Measurements from ENCODE around the gene MRPL38. TPM values are rescaled to one million over a fixed set of nuclear protein-coding genes. Genes with fewer than 3 reads are reported as not detected.
A peak's percentile ranks its signal among the peaks of the same experiment; 100 is the strongest.
"Not testable (repeated sequence)": the region's sequence is repeated elsewhere in the genome, so short reads cannot be mapped to it uniquely, and the experiment has no call there.

MRPL38 gene
- total RNA-seq, 1 experiment from 2014 or later, result 127 TPM

DNA sequence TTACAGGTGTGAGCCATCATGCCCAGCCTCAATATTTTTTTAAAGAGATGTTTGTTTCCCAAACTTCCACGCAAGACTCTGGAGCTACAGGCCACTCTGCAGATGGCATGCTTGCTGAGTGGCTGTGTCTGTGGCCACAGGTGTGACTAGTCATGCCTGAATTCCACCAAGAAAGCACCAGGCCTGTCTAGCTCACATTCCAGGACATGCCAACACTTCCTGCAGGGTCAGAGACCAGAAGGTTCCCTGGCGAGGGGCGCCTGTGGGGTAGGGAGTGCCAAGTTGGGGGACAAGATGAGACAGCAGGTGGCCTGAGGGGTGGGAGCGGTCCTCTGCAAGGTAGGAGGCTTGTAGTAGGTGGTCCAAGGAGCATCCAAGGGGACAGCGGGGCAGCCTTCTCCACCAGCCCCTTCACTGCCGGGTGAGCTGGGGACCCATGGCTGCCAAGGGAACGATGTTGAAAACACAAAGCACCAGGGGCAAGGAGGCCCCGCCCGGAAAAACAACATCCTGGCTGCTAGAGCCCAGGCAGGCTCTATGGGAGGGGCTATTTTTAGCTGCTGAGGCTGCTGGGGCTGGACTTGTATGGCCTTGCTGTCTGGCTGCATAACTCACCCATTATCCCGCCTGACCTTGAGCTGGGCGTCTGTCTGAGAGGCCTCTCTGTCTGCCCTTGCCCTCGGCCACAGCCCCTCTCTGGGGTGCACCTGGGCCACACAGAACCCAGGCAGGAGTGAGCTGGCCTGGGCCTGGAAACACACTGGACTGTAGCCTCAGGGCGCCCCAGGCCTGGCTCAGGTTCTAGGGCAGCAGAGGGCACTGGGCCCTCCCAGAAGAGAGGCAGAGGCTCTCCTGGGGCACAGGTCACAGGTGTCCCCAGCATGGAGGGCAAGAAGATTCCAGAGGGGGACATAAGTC, 32.0 kb downstream of the MRPL38 start:
- Histone ChIP-seq H3F3A (ENCODE audit: insufficient read depth, low read depth) (peaks cover 46% of the 10 kb centered on the region), H2AFZ (peak overlapping the region; percentile 63; the same call in 1 of the 2 replicates), H3K9me2 (ENCODE audit: insufficient read depth) (no peaks in the 10 kb centered on the region), H3K27me3 (ENCODE audit: insufficient read depth, low read depth) (no peaks in the 10 kb centered on the region), H3K36me3 (ENCODE audit: low read depth) (no peaks in the 10 kb centered on the region), H3K4me2 (peak overlapping the region; percentile 70), H4K20me1 (ENCODE audit: insufficient read depth) (no peaks in the 10 kb centered on the region), H3K4me3 (no peak overlapping the region; the same call in 1 of the 2 replicates), H3K79me2 (ENCODE audit: low read depth) (0 out of 2 replicates have a peak, but pooled peaks cover 3% of the 10 kb centered on the region), H3K4me1 (replicated peaks; ENCODE audit: insufficient read depth) (peaks cover 46% of the 10 kb centered on the region), H3K27ac (peak overlapping the region; percentile 58), H3K9me3 (ENCODE audit: insufficient read depth, low read depth) (no peaks in the 10 kb centered on the region)
- peak; percentile 84 to 87 for DNase-seq
- intact Hi-C loops (cut with micrococcal nuclease; ENCODE audit: unreplicated experiment), result loop anchor here (1.0 kb wide), 1 partner anchor 17 kb away; the partner anchor contains the start of gene WBP2
- TF ChIP-seq EZH2 (IDR thresholded peaks at IDR 0.05; ENCODE audit: low read depth), result no peak
- TF ChIP-seq, protein P1, sequence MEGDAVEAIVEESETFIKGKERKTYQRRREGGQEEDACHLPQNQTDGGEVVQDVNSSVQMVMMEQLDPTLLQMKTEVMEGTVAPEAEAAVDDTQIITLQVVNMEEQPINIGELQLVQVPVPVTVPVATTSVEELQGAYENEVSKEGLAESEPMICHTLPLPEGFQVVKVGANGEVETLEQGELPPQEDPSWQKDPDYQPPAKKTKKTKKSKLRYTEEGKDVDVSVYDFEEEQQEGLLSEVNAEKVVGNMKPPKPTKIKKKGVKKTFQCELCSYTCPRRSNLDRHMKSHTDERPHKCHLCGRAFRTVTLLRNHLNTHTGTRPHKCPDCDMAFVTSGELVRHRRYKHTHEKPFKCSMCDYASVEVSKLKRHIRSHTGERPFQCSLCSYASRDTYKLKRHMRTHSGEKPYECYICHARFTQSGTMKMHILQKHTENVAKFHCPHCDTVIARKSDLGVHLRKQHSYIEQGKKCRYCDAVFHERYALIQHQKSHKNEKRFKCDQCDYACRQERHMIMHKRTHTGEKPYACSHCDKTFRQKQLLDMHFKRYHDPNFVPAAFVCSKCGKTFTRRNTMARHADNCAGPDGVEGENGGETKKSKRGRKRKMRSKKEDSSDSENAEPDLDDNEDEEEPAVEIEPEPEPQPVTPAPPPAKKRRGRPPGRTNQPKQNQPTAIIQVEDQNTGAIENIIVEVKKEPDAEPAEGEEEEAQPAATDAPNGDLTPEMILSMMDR (conservative IDR thresholded peaks at IDR 0.05), result no peak
- ChIA-PET POLR2A (ENCODE audit: unreplicated experiment) (interaction anchor here (0.7 to 2.5 kb wide), 6 partner anchors 18 to 434 kb away, joined by 3 to 16 read pairs (median 10); partner anchors contain the start of gene WBP2), CTCF (interaction anchor here (0.6 to 1.8 kb wide), 5 partner anchors 14 to 201 kb away, joined by 3 to 18 read pairs (median 7); partner anchors contain the start of gene WBP2)
- BruUV-seq (replicated peaks), result no TSS peak

DNA sequence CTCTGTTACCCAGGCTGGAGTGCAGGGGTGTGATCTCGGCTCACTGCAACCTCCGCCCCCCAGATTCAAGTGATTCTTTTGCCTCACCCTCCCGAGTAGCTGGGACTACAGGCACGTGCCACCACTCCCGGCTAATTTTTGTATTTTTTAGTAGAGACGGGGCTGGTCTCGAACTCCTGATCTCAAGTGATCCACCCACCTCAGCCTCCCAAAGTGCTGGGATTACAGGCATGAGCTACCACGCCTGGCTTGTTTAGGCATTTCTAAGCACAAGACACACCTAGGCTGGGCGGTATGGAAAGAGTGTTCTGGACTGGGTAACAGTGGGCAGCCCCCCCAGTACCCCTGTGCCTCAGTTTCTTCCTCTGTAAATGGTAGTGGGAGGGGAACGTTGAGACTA, 34.5 kb downstream of the MRPL38 start:
- H3K27ac ChIP-seq; H4K20me1 ChIP-seq (ENCODE audit: insufficient read depth); H3K9me3 ChIP-seq (ENCODE audit: insufficient read depth, low read depth); H3K36me3 ChIP-seq (ENCODE audit: low read depth); H2AFZ ChIP-seq; H3K4me3 ChIP-seq; H3K9me2 ChIP-seq (ENCODE audit: insufficient read depth); intact Hi-C loops (cut with micrococcal nuclease; ENCODE audit: unreplicated experiment); POLR2A ChIA-PET (ENCODE audit: unreplicated experiment); BruUV-seq (replicated peaks); H3K4me2 ChIP-seq; H3K27me3 ChIP-seq (ENCODE audit: insufficient read depth, low read depth); H3K79me2 ChIP-seq (ENCODE audit: low read depth); CTCF ChIA-PET; DNase-seq: not testable (repeated sequence)
- Histone ChIP-seq H3K4me1 (replicated peaks; ENCODE audit: insufficient read depth) (peaks cover 28% of the 10 kb centered on the region), H3F3A (ENCODE audit: insufficient read depth, low read depth) (peaks cover 22% of the 10 kb centered on the region; the same call in 1 of the 2 replicates)

DNA sequence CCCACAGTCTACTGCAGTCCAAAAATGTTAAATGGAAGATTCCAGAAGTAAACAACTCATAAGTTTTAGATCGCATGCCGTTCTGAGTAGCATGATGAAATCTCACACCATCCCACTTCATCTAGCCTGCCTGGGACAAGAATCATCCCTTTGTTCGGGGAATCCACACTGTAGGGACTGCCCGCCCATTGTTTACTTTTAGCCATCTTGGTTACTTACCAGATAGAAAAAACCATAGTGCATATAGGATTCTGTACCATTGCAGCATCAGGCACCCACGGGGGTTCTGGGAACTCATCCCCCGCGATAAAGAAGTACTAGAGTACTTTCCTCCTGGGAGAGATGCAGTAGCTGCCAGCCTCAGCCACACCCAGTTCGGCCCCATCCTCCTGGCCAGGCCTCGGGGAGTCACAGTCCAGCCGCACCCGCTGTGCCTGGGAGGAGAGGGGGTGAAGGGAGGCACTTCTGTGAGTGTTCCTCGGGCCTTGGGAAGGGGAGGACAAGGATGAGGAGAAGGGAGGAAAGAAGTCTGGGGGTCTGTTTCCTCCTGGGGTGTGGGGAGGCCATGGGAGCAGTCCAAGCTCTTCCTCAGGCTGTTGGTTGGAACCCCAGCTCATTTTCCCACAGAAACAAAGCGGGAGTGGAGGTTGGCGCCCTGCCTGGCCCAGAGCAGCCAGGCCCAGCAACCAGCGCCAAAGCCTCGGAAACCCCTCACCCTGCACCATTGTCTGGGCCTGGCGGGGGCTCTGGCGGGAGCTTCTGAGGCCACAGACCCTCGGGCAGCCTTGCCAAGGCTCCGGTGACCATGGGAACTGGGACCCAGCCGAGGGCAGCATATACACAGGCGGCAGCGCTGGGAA, 35.2 kb downstream of the MRPL38 start:
- BruUV-seq (replicated peaks), result no TSS peak
- intact Hi-C loops (cut with micrococcal nuclease; ENCODE audit: unreplicated experiment), result no loop called here
- DNase-seq, result no peak
- Histone ChIP-seq H3K4me3 (no peak overlapping the region), H3K79me2 (ENCODE audit: low read depth) (no peaks in the 10 kb centered on the region), H3K9me2 (ENCODE audit: insufficient read depth) (no peaks in the 10 kb centered on the region), H3K36me3 (ENCODE audit: low read depth) (no peaks in the 10 kb centered on the region), H3K9me3 (ENCODE audit: insufficient read depth, low read depth) (no peaks in the 10 kb centered on the region), H3K4me2 (no peak overlapping the region), H2AFZ (no peak overlapping the region), H3K27ac (no peak overlapping the region), H3K27me3 (ENCODE audit: insufficient read depth, low read depth) (no peaks in the 10 kb centered on the region), H4K20me1 (ENCODE audit: insufficient read depth) (no peaks in the 10 kb centered on the region), H3F3A (ENCODE audit: insufficient read depth, low read depth) (peaks cover 20% of the 10 kb centered on the region; the same call in 1 of the 2 replicates), H3K4me1 (replicated peaks; ENCODE audit: insufficient read depth) (peaks cover 24% of the 10 kb centered on the region)
- POLR2A ChIA-PET (ENCODE audit: unreplicated experiment), result interaction anchor here (0.7 kb wide), 2 partner anchors 89 to 180 kb away, joined by 3 read pairs; no protein-coding TSS in a partner anchor
- CTCF ChIA-PET, result interaction anchor here (0.6 kb wide), 1 partner anchor 11 kb away, joined by 6 read pairs; no protein-coding TSS in a partner anchor
- TF ChIP-seq EZH2 (IDR thresholded peaks at IDR 0.05; ENCODE audit: low read depth), result no peak

DNA sequence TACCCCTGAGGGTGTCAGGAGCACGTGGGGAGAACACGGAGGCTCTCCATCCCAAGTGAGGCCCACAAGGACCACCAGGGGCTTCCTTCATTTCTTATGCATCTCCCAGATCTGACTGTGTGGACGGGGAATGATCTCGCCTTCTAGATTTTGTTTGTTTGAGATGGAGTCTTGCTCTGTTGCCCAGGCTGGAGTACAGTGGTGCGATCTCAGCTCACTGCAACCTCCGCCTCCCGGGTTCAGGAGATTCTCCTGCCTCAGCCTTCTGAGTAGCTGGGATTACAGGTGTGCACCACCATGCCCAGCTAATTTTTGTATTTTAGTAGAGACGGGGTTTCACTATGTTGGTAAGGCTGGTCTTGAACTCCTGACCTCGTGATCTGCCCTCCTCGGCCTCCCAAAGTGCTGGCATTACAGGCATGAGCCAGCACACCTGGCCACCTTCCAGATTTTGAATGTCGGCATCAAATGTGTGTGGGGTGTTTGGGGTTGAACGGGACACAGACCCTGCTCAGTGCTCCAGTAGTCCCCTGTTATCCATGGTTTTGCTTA, 35.9 kb downstream of the MRPL38 start:
- H3K9me3 ChIP-seq (ENCODE audit: insufficient read depth, low read depth); CTCF ChIA-PET; H2AFZ ChIP-seq; BruUV-seq (replicated peaks); H3K27ac ChIP-seq; H4K20me1 ChIP-seq (ENCODE audit: insufficient read depth); DNase-seq; H3K4me2 ChIP-seq; H3K9me2 ChIP-seq (ENCODE audit: insufficient read depth); H3K27me3 ChIP-seq (ENCODE audit: insufficient read depth, low read depth); H3K4me3 ChIP-seq; H3K79me2 ChIP-seq (ENCODE audit: low read depth); H3K36me3 ChIP-seq (ENCODE audit: low read depth); intact Hi-C loops (cut with micrococcal nuclease; ENCODE audit: unreplicated experiment): not testable (repeated sequence)
- H3K4me1 ChIP-seq (replicated peaks; ENCODE audit: insufficient read depth), result peaks cover 24% of the 10 kb centered on the region
- peaks cover 20% of the 10 kb centered on the region; the same call in 1 of the 2 replicates for H3F3A ChIP-seq (ENCODE audit: insufficient read depth, low read depth)
- POLR2A ChIA-PET (ENCODE audit: unreplicated experiment), result interaction anchor here (0.7 kb wide), 1 partner anchor 179 kb away, joined by 3 read pairs; no protein-coding TSS in a partner anchor

DNA sequence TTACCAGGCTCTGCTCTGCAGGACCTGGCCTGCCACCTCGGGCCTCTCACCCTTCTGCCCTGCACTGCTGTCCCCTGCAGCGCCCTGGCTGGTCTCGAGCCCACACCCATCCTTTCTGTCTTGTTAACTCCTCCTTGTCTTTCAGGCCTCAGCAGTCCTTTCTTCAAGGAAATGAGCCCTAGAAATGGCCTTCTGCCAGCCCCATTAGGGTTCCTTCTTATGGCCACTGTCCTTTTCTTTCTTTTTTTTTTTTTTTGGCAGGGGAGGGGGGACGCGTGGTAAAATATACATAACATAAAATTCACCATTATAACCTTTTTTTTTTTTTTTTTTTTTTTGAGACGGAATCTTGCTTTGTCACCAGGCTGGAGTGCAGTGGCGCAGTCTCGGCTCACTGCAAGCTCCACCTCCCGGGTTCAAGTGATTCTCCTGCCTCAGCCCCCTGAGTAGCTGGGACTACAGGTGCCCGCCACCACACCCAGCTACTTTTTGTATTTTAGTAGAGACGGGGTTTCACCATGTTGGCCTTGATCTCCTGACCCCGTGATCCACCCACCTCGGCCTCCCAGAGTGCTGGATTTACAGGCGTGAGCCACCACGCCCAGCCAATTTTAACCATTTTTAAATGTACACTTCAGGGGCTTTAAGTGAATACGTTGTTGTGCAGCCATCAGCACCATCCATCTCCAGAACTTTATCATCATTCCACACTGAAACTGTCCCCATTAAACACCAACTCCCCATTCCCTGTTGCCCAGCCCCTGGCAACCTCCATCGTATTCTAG, 39.1 kb downstream of the MRPL38 start:
- BruUV-seq (replicated peaks); H3K36me3 ChIP-seq (ENCODE audit: low read depth); DNase-seq; H2AFZ ChIP-seq; H3F3A ChIP-seq (ENCODE audit: insufficient read depth, low read depth); H3K4me1 ChIP-seq (replicated peaks; ENCODE audit: insufficient read depth); POLR2A ChIA-PET (ENCODE audit: unreplicated experiment); H3K4me2 ChIP-seq; H3K4me3 ChIP-seq; H3K27me3 ChIP-seq (ENCODE audit: insufficient read depth, low read depth); H3K9me3 ChIP-seq (ENCODE audit: insufficient read depth, low read depth); H4K20me1 ChIP-seq (ENCODE audit: insufficient read depth); intact Hi-C loops (cut with micrococcal nuclease; ENCODE audit: unreplicated experiment); H3K9me2 ChIP-seq (ENCODE audit: insufficient read depth); H3K79me2 ChIP-seq (ENCODE audit: low read depth); H3K27ac ChIP-seq: not testable (repeated sequence)
- CTCF ChIA-PET, result interaction anchor here (0.7 to 1.0 kb wide), 2 partner anchors 20 to 352 kb away, joined by 3 to 16 read pairs; no protein-coding TSS in a partner anchor

All from PC-9 (cell line).